Measurements from ENCODE around the gene TSC22D1. TPM values are rescaled to one million over a fixed set of nuclear protein-coding genes. Genes with fewer than 3 reads are reported as not detected.

Gene TSC22D1
- total and polyA plus RNA-seq, 9 donors: 100 to 369 (median 154) TPM

GRCh38 chr13:44432650-44433049 lies 143.5 kb downstream of the TSC22D1 start:
- H3K36me3 ChIP-seq: no peaks in the 10 kb centered on the region
- no peaks in the 10 kb centered on the region for H3K9me3 ChIP-seq
- TF ChIP-seq CTCF (IDR thresholded peaks at IDR 0.05) (no peak), POLR2A (IDR thresholded peaks at IDR 0.05) (no peak), EP300 (IDR thresholded peaks at IDR 0.05) (no peak)
- H3K27ac ChIP-seq: no peak overlapping the region
- peak in 3 of 5 donors; percentile 32 to 51 (median 38) for DNase-seq
- no peaks in the 10 kb centered on the region for H3K27me3 ChIP-seq
- peaks cover 7% of the 10 kb centered on the region for H3K4me1 ChIP-seq (ENCODE audit: insufficient read depth)
- intact Hi-C loops (cut with DNase I): loop anchor here in 1 of 4 donors (10.0 kb wide), 2 partner anchors 208 to 288 kb away; no protein-coding TSS in a partner anchor
- 58 to 77% (median 59%) methylated on average over 5 of the region's 5 CpGs for WGBS, 3 donors
- H3K4me3 ChIP-seq: no peak overlapping the region

- intact Hi-C loops (cut with DNase I): loop anchor here in 1 of 4 donors (10.0 kb wide), 2 partner anchors 206 to 286 kb away; no protein-coding TSS in a partner anchor
Observed at GRCh38 chr13:44431150-44431549, 145.0 kb downstream of the TSC22D1 start.

GRCh38 chr13:44429311-44429710 lies 146.8 kb downstream of the TSC22D1 start:
- Histone ChIP-seq H3K27me3 (no peaks in the 10 kb centered on the region), H3K4me3 (no peak overlapping the region), H3K36me3 (no peaks in the 10 kb centered on the region), H3K4me1 (ENCODE audit: insufficient read depth) (peaks cover 4% of the 10 kb centered on the region), H3K27ac (no peak overlapping the region), H3K9me3 (no peaks in the 10 kb centered on the region)
- WGBS, 3 donors: 65 to 72% (median 69%) methylated on average over 2 of the region's 2 CpGs
- intact Hi-C loops (cut with DNase I): no loop called here
- no peak for TF ChIP-seq CTCF (IDR thresholded peaks at IDR 0.05)
- TF ChIP-seq EP300 (IDR thresholded peaks at IDR 0.05): no peak
- no peak for TF ChIP-seq POLR2A (IDR thresholded peaks at IDR 0.05)
- no peak for DNase-seq

More at GRCh38 chr13:44431150-44431549, 145.0 kb downstream of the TSC22D1 start:
- H3K36me3 ChIP-seq: no peaks in the 10 kb centered on the region
- no peaks in the 10 kb centered on the region for H3K27me3 ChIP-seq
- no peak overlapping the region for H3K4me3 ChIP-seq
- WGBS, 3 donors: 76 to 77% (median 76%) methylated on average over 4 of the region's 4 CpGs
- no peak for DNase-seq
- peaks cover 7% of the 10 kb centered on the region for H3K4me1 ChIP-seq (ENCODE audit: insufficient read depth)
- no peaks in the 10 kb centered on the region for H3K9me3 ChIP-seq
- no peak overlapping the region for H3K27ac ChIP-seq
- TF ChIP-seq EP300 (IDR thresholded peaks at IDR 0.05) (no peak), POLR2A (IDR thresholded peaks at IDR 0.05) (no peak), CTCF (IDR thresholded peaks at IDR 0.05) (no peak)

GRCh38 chr13:44426461-44426860 lies 149.7 kb downstream of the TSC22D1 start:
- no peaks in the 10 kb centered on the region for H3K4me1 ChIP-seq (ENCODE audit: insufficient read depth)
- no peaks in the 10 kb centered on the region for H3K9me3 ChIP-seq
- WGBS, 3 donors: 71 to 83% (median 80%) methylated on average over 3 of the region's 3 CpGs
- intact Hi-C loops (cut with DNase I): no loop called here
- H3K27me3 ChIP-seq: no peaks in the 10 kb centered on the region
- H3K4me3 ChIP-seq: no peak overlapping the region
- no peak overlapping the region for H3K27ac ChIP-seq
- DNase-seq: no peak
- TF ChIP-seq POLR2A (IDR thresholded peaks at IDR 0.05) (no peak), EP300 (IDR thresholded peaks at IDR 0.05) (no peak), CTCF (IDR thresholded peaks at IDR 0.05) (no peak)
- H3K36me3 ChIP-seq: no peaks in the 10 kb centered on the region
